HUES6 (cell line): Measurements from ENCODE around the gene ZNF407.

Experiments used
- H3K27ac ChIP-seq: 2 replicates; pipeline ENCODE4 v1.7.0; 2013; ENCODE audit warnings: low read depth, mild to moderate bottlenecking, low read length, inconsistent platforms
- H3K27me3 ChIP-seq: 2 replicates; pipeline ENCODE4 v1.6.1; 2013; ENCODE audit warnings: low read length; ENCODE audit not compliant: control insufficient read depth, insufficient read depth
- H3K36me3 ChIP-seq: 2 replicates; pipeline ENCODE4 v1.6.1; 2013; ENCODE audit warnings: low read length; ENCODE audit not compliant: control insufficient read depth, insufficient read depth
- H3K4me1 ChIP-seq: 2 replicates; pipeline ENCODE4 v1.6.1; 2013; ENCODE audit warnings: low read length; ENCODE audit not compliant: control insufficient read depth, insufficient read depth
- H3K4me3 ChIP-seq: 2 replicates; pipeline ENCODE4 v1.5.1; 2013; ENCODE audit warnings: low read depth, low read length
- H3K9ac ChIP-seq: one replicate; pipeline ENCODE4 v1.6.1; 2013; ENCODE audit warnings: mild to moderate bottlenecking, low read length
- H3K9me3 ChIP-seq: 2 replicates; pipeline ENCODE4 v1.6.1; 2013; ENCODE audit warnings: low read depth, low read length; ENCODE audit not compliant: control insufficient read depth, insufficient read depth

ZNF407 gene, protein sequence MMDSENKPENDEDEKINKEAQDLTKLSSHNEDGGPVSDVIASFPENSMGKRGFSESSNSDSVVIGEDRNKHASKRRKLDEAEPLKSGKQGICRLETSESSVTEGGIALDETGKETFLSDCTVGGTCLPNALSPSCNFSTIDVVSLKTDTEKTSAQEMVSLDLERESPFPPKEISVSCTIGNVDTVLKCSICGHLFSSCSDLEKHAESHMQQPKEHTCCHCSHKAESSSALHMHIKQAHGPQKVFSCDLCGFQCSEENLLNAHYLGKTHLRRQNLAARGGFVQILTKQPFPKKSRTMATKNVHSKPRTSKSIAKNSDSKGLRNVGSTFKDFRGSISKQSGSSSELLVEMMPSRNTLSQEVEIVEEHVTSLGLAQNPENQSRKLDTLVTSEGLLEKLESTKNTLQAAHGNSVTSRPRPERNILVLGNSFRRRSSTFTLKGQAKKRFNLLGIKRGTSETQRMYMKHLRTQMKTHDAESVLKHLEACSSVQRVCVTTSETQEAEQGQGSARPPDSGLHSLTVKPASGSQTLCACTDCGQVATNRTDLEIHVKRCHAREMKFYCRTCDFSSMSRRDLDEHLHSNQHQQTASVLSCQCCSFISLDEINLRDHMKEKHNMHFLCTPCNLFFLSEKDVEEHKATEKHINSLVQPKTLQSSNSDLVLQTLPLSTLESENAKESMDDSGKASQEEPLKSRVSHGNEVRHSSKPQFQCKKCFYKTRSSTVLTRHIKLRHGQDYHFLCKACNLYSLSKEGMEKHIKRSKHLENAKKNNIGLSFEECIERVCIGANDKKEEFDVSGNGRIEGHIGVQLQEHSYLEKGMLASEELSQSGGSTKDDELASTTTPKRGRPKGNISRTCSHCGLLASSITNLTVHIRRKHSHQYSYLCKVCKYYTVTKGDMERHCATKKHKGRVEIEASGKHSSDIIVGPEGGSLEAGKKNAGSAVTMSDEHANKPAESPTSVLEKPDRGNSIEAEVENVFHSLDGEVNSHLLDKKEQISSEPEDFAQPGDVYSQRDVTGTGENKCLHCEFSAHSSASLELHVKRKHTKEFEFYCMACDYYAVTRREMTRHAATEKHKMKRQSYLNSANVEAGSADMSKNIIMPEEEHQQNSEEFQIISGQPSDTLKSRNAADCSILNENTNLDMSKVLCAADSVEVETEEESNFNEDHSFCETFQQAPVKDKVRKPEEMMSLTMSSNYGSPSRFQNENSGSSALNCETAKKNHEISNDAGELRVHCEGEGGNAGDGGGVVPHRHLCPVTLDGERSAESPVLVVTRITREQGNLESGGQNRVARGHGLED (N-terminal part only)

DNA sequence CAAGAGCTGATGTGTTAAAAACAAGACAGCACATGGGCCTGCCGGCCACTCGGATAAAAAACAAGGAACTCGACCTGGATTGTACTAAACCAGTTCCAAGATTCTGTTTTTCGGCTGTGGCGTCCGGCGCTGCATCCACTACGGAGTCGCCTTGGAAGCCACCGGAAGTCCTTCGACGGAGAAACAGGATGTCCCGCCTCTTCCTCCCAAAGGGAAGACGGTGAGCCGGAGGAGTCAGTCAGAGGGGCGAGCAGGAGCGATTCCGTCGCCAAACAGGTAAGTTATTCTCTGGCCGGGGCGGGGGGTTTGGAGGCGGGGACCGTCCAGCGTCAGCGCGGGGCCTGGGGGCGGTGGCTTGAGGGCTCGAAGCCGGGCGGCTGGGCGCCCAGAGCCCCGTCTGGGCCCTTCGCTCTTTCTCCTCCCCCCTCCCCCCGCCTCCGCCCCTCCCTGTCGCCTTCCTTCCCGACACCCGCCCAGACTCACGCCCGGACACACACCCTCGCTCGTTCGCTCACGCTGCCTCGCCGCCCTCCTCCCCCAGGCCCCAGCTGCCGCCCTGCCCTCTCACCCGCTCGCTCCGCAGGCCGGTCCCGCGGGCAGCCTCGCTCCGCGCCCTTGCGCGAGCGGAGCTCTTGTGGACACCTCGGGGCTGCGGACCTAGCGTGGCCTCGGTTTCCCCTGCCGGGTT is at the start of gene ZNF407:
Gene ZNF407 (plus strand): TSS at position 209 of the 688 bp plus-strand sequence. CDS start 33,150 bp downstream, outside the sequence.
- Histone ChIP-seq H3K9me3 (no peaks in the 10 kb centered on the region), H3K4me1 (peaks cover 13% of the 10 kb centered on the region), H3K9ac (peak within 1 kb of the TSS; percentile 90), H3K27me3 (no peaks in the 10 kb centered on the region), H3K36me3 (peaks cover 11% of the 10 kb centered on the region), H3K27ac (peak within 1 kb of the TSS; percentile 89), H3K4me3 (peak within 1 kb of the TSS; percentile 86)

DNA sequence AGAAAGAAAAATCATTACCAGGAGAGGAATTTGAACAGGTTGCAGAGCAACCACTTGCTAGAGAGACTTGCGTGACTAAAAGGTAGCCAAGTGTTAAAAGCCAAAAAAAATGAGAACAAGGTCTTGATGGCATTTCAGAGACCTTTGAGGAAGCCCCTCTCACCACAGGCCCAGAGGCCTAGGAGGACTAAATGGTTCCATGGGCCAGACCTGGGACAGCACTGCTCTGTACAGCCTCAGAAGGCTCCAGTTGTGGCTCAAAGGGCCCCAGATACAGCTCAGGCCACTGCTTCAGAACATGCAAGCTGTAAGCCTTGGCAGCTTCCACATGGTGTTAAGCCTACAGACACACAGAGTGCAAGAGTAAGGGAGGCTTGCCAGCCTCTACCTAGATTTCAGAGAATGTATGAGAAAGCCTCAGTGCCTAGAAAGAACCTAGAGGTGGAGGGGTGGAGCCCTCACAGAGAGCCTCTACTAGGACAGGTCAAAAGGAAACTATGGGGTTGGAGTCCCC is 48.0 kb upstream of the ZNF407 start:
- no peak overlapping the region for H3K4me3 ChIP-seq

DNA sequence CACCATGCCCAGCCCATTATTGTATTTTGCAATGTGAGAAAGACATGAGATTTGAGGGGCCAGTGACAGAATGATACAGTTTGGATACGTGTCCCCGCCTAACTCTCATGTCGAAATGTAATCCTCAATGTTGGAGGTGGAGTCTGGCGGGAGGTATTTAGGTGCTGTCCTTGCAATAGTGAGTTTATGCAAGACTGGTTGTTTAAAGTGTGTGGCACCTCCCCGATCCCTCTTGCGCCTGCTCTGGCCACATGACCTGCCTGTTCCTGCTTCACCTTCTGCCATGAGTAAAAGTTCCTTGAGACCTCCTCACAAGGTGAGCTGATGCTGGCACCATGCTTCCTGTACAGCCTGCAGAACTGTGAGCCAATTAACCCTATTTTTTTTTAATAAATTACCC is 46.8 kb upstream of the ZNF407 start:
- no peak overlapping the region for H3K9ac ChIP-seq
- H3K9me3 ChIP-seq, result peaks cover 47% of the 10 kb centered on the region
- peaks cover 15% of the 10 kb centered on the region; the same call in 1 of the 2 replicates for H3K27me3 ChIP-seq
- H3K27ac ChIP-seq, result no peak overlapping the region
- no peaks in the 10 kb centered on the region for H3K4me1 ChIP-seq
- H3K4me3 ChIP-seq, result no peak overlapping the region
- no peaks in the 10 kb centered on the region for H3K36me3 ChIP-seq

More for the DNA sequence above, 48.0 kb upstream of the ZNF407 start:
- Histone ChIP-seq H3K27ac (no peak overlapping the region), H3K4me1 (no peaks in the 10 kb centered on the region), H3K9me3 (peaks cover 48% of the 10 kb centered on the region), H3K36me3 (no peaks in the 10 kb centered on the region), H3K27me3 (peaks cover 11% of the 10 kb centered on the region; the same call in 1 of the 2 replicates), H3K9ac (no peak overlapping the region)

DNA sequence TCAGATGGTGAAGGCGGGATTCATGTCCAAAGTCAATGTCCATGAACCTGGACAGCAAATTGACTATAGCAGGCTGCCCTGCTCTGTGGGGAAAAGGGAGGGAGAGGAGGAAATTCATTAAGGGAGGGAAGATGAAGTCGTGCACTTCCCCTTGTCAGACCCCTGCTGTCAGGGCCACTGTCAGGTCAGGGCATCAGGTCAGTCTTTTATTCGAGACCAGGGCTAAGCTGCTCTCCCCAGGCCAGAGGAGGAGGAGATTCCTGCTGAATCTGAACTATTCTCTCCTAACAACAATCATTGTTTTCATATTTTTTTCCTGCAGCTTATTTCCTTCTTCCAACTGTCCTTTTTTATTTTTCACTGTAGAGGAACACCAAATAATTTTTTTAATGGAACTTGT is 46.2 kb upstream of the ZNF407 start:
- Histone ChIP-seq H3K4me3 (no peak overlapping the region), H3K9ac (no peak overlapping the region), H3K27me3 (peaks cover 15% of the 10 kb centered on the region; the same call in 1 of the 2 replicates), H3K36me3 (no peaks in the 10 kb centered on the region), H3K9me3 (peaks cover 42% of the 10 kb centered on the region), H3K4me1 (no peaks in the 10 kb centered on the region), H3K27ac (no peak overlapping the region)

DNA sequence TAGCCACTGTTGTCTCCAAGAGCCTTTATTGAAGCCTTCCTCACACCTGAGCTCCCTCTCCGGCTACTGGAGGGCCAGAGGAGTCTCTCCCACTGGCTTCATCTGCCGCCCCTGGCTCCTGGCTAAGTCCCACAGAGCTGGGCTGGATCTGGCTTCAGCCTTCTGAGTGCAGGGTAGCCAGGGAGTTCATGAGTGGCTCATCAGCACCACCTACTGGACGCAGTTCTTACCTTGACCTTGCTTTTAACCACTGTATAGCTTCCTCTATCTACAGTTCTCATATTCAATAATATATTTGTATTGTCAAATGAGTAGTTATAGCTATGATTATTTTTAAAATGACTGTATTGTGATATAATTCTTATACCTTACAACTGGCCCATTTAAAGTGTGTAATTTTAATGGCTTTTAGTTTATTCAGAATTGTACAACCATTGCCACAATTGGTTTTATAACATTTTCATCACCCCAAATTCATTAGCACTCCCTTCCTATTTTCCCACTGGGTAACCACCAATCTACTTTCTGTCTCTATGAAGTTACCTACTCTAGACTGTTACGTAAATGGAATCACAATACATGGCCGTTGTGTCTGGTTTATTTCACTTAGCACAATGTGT is 45.6 kb upstream of the ZNF407 start:
- peaks cover 15% of the 10 kb centered on the region; the same call in 1 of the 2 replicates for H3K27me3 ChIP-seq
- H3K4me1 ChIP-seq, result no peaks in the 10 kb centered on the region
- no peak overlapping the region for H3K27ac ChIP-seq
- peaks cover 38% of the 10 kb centered on the region for H3K9me3 ChIP-seq
- H3K9ac ChIP-seq, result no peak overlapping the region
- no peak overlapping the region for H3K4me3 ChIP-seq
- no peaks in the 10 kb centered on the region for H3K36me3 ChIP-seq

DNA sequence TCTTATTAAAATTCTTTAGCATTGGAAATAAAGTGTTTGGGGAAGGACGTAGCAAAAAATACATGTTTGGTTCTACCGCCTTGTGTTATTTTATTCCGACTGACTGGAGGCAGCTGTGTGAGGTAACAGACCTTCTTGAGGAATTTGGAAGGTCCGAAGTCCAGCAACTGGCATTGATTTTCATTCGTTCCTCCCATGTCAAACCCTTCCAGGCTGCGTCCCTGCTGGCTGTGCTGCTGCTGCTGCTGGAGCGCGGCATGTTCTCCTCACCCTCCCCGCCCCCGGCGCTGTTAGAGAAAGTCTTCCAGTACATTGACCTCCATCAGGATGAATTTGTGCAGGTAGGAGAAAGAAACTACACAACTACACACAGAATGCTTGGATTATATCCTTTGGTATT is 41.5 kb upstream of the ZNF407 start:
- Histone ChIP-seq H3K27ac (no peak overlapping the region), H3K4me3 (no peak overlapping the region), H3K4me1 (no peaks in the 10 kb centered on the region), H3K27me3 (peaks cover 15% of the 10 kb centered on the region; the same call in 1 of the 2 replicates), H3K36me3 (no peaks in the 10 kb centered on the region), H3K9ac (no peak overlapping the region), H3K9me3 (0 out of 2 replicates have a peak, but pooled peaks cover 4% of the 10 kb centered on the region)

DNA sequence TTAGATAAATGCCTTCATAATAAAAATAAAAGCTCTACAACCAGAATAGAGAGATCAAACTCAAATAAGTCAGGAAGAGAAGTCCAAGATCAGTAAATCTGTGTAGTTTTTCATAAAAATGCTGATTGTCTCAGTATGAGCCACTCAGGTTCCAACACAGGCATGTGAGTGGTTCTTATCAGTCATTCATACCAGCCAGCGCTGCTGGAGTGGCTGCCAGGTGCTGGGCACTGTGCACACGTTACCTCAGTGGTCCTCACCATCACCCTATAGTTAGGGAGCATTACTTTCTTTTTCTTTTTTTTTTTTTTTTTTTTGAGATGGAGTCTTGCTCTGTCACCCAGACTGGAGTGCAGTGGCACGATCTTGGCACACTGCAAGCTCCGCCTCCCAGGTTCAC is 39.6 kb upstream of the ZNF407 start:
- H3K9me3 ChIP-seq, result no peaks in the 10 kb centered on the region

DNA sequence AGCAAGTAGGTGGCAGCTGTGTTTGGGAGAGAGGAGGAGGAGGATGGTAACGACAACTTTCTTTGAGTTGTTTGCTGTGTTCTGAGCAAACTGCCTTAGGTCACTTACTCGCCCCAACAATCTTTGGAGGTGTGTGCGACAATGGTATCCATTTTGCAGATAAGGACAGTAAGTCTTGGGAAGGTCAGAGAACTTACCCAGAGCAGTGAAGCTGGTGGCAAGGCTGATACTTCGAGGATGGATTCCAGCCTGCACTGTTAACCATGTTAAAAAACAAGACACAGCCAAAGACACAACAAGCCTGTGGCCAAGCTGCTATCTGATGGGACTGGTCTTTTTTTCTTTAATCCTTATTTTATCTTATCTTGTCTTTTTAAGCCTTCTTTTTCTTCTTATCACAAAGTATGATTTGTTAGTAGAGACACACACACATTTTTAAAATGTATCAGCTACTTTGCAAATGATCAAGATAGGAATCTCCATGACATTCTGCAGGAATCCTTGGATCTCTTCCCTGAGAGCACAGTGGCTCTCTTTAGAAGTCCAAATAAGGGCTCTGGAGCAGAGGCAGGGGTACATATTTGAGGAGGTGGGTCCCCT is 35.4 kb upstream of the ZNF407 start:
- H3K27ac ChIP-seq, result no peak overlapping the region

More for the DNA sequence above, 39.6 kb upstream of the ZNF407 start:
- H3K4me3 ChIP-seq, result no peak overlapping the region
- H3K27me3 ChIP-seq, result peaks cover 15% of the 10 kb centered on the region; the same call in 1 of the 2 replicates
- no peaks in the 10 kb centered on the region for H3K36me3 ChIP-seq
- no peaks in the 10 kb centered on the region for H3K4me1 ChIP-seq
- no peak overlapping the region for H3K9ac ChIP-seq
- H3K27ac ChIP-seq, result no peak overlapping the region

DNA sequence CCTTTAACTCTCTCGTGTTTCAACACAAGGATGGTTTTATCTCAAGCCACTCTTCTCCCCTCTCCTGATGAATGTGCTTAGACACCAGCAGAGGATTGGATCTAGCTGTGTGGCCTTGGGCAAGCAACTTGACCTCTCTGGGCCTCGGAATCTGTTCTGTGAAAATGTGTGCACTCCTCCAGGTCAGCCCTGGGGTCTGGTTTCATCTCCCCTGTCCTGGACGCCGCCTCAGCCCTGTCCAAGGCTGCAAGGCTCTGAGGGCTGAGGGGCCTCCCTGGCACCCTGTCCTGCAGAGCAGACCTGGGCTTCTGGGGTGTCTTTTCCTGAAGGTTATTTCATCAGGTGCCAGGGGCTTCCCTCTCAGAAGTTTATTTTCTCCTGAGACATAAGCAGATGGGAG is 34.9 kb upstream of the ZNF407 start:
- no peaks in the 10 kb centered on the region for H3K4me1 ChIP-seq
- peak overlapping the region; percentile 22 for H3K9ac ChIP-seq
- peaks cover 30% of the 10 kb centered on the region for H3K9me3 ChIP-seq
- H3K36me3 ChIP-seq, result no peaks in the 10 kb centered on the region
- no peak overlapping the region for H3K4me3 ChIP-seq
- no peak overlapping the region for H3K27ac ChIP-seq
- no peaks in the 10 kb centered on the region; the same call in 1 of the 2 replicates for H3K27me3 ChIP-seq

More for the DNA sequence above, 35.4 kb upstream of the ZNF407 start:
- H3K27me3 ChIP-seq, result no peaks in the 10 kb centered on the region; the same call in 1 of the 2 replicates
- H3K9me3 ChIP-seq, result peaks cover 24% of the 10 kb centered on the region
- H3K9ac ChIP-seq, result no peak overlapping the region
- H3K4me3 ChIP-seq, result no peak overlapping the region
- H3K4me1 ChIP-seq, result no peaks in the 10 kb centered on the region
- H3K36me3 ChIP-seq, result no peaks in the 10 kb centered on the region
